Panc1 (cell line): Measurements from ENCODE around the gene LDHAL6A. TPM values are rescaled to one million over a fixed set of nuclear protein-coding genes. Genes with fewer than 3 reads are reported as not detected.

Experiments
- ATAC-seq: fragments of 200-7000 bp; cut with Tn5 transposase; 2 replicates; pipeline ENCODE4 v1.9.1; 2020; ENCODE audit warnings: mild to moderate bottlenecking, moderate library complexity
- BruUV-seq: library from RNA; stranded (reverse); fragments of 400-500 nt; replicated peaks from 2 replicates; lab custom pipeline; 2021; lab: Mats Ljungman, UMichigan
- CTCF ChIA-PET: fragments of 300-600 bp; sonication (Branson Sonifier 250); formaldehyde crosslinking; loops from one replicate; lab custom pipeline; 2022; ENCODE audit warnings: antibody characterized with exemption; lab: Charles Lee
- POLR2A ChIA-PET: fragments of 300-600 bp; sonication (Branson Sonifier 250); formaldehyde crosslinking; loops from one replicate; lab custom pipeline; 2022; ENCODE audit warnings: antibody characterized with exemption; lab: Charles Lee
- DNase-seq: peaks from one replicate; pipeline ENCODE4 v3.0.0-alpha.2; 2010; ENCODE audit warnings: low read depth, low spot score
- H3K27ac ChIP-seq: 2 replicates; pipeline ENCODE4 v1.5.1; 2011; ENCODE audit warnings: mild to moderate bottlenecking, low read length, inconsistent platforms
- H3K27me3 ChIP-seq: fragments of 200-500 bp; sonication (Bioruptor generic); 2 replicates; pipeline ENCODE4 v1.6.0; 2014; ENCODE audit warnings: low read length, inconsistent platforms; ENCODE audit not compliant: control insufficient read depth, insufficient read depth
- H3K36me3 ChIP-seq: fragments of 200-500 bp; sonication (Bioruptor generic); 2 replicates; pipeline ENCODE4 v1.5.1; 2014; ENCODE audit warnings: inconsistent platforms, mild to moderate bottlenecking, low read length, moderate library complexity; ENCODE audit not compliant: control insufficient read depth, insufficient read depth
- H3K4me1 ChIP-seq: 2 replicates; pipeline ENCODE4 v1.5.1; 2011; ENCODE audit warnings: inconsistent platforms, mild to moderate bottlenecking, low read length, moderate library complexity; ENCODE audit not compliant: control insufficient read depth, insufficient read depth
- H3K4me3 ChIP-seq, 2 experiments: 2 replicates each; pipeline ENCODE4 v1.5.1; 2011 to 2012; ENCODE audit warnings: low read depth in 2 of 2, low read length in 2 of 2, mild to moderate bottlenecking in 2 of 2, inconsistent platforms in 1 of 2, moderate library complexity in 1 of 2
- H3K9me3 ChIP-seq: fragments of 200-500 bp; sonication (Bioruptor generic); 2 replicates; pipeline ENCODE4 v1.5.1; 2014; ENCODE audit warnings: low read depth, mild to moderate bottlenecking, inconsistent platforms, low read length, moderate library complexity; ENCODE audit not compliant: control insufficient read depth, insufficient read depth
- CTCF ChIP-seq: fragments of 450-650 bp; IDR thresholded peaks from 2 replicates; pipeline ENCODE4 v1.5.1; 2017; ENCODE audit warnings: mild to moderate bottlenecking
- POLR2AphosphoS5 ChIP-seq: IDR thresholded peaks from 2 replicates; pipeline ENCODE4 v1.6.1; 2012; ENCODE audit warnings: mild to moderate bottlenecking, low read depth, low read length, moderate library complexity
- REST ChIP-seq, 2 experiments: IDR thresholded peaks; 2 replicates each; pipeline ENCODE4 v1.6.1; 2011 to 2012; ENCODE audit warnings: low read depth in 2 of 2, control low read depth in 1 of 2, low read length in 1 of 2, mild to moderate bottlenecking in 1 of 2, moderate library complexity in 1 of 2; ENCODE audit not compliant: insufficient read depth in 1 of 2
- SIN3A ChIP-seq: IDR thresholded peaks from 2 replicates; pipeline ENCODE4 v1.6.1; 2012; ENCODE audit warnings: low read depth, mild to moderate bottlenecking, low read length, moderate library complexity, borderline replicate concordance; ENCODE audit not compliant: insufficient read depth
- TCF7L2 ChIP-seq: IDR thresholded peaks from 2 replicates; pipeline ENCODE4 v1.6.1; 2011; ENCODE audit warnings: mild to moderate bottlenecking, low read depth, low read length, inconsistent platforms
- in situ Hi-C: cut with HindIII; loops from 2 replicates; pipeline ENCODE4 v1.10.0; 2016; ENCODE audit warnings: low sequenced_read_pairs, low pct_unique_long_range_greater_than_20kb
- intact Hi-C: fragments of 100-400 bp; cut with micrococcal nuclease; formaldehyde crosslinking; loops from one replicate; pipeline ENCODE4 v1.10.0; 2022; ENCODE audit not compliant: unreplicated experiment
- total RNA-seq: library from RNA; stranded (reverse); gene quantifications from one replicate; pipeline ENCODE4 v1.2.1, GENCODE V29; 2021; ENCODE audit not compliant: unreplicated experiment

LDHAL6A gene
- total RNA-seq, 1 experiment from 2014 or later: not detected

- POLR2A ChIA-PET: interaction anchor here (1.4 kb wide), 1 partner anchor 13 kb away, joined by 3 read pairs; no protein-coding TSS in a partner anchor
Observed at GRCh38 chr11:18408558-18409291, 46.9 kb upstream of the LDHAL6A start.

GRCh38 chr11:18416459-18416858 is 39.2 kb upstream of the LDHAL6A start:
- no peaks in the 10 kb centered on the region for H3K4me1 ChIP-seq
- ChIA-PET CTCF (no interaction called here), POLR2A (no interaction called here)
- in situ Hi-C loops: no loop called here
- no peak overlapping the region for H3K4me3 ChIP-seq
- intact Hi-C loops: no loop called here
- DNase-seq (no peak), ATAC-seq (no peak)
- H3K27ac ChIP-seq: no peak overlapping the region
- H3K9me3 ChIP-seq: no peaks in the 10 kb centered on the region
- H3K27me3 ChIP-seq: no peaks in the 10 kb centered on the region
- BruUV-seq: no TSS peak
- no peaks in the 10 kb centered on the region for H3K36me3 ChIP-seq
- TF ChIP-seq SIN3A (no peak), TCF7L2 (no peak), POLR2AphosphoS5 (no peak), REST (IDR thresholded peaks at IDR 0.05; ENCODE audit: insufficient read depth in 1 of 2, low read depth in 2 of 2, low read length in 1 of 2) (no peak), CTCF (no peak)

More at GRCh38 chr11:18408558-18409291, 46.9 kb upstream of the LDHAL6A start:
- H3K9me3 ChIP-seq: no peaks in the 10 kb centered on the region
- peaks cover 5% of the 10 kb centered on the region for H3K4me1 ChIP-seq
- ATAC-seq (peak; percentile 43), DNase-seq (no peak)
- TF ChIP-seq CTCF (no peak), POLR2AphosphoS5 (peak; percentile 65), TCF7L2 (no peak)
- peaks cover 20% of the 10 kb centered on the region for H3K36me3 ChIP-seq
- H3K4me3 ChIP-seq: no peak overlapping the region
- no peak overlapping the region for H3K27ac ChIP-seq
- CTCF ChIA-PET: interaction anchor here (0.5 kb wide), 1 partner anchor 64 kb away, joined by 10 read pairs; no protein-coding TSS in a partner anchor
- intact Hi-C loops (no loop called here), in situ Hi-C loops (no loop called here)
- no peaks in the 10 kb centered on the region for H3K27me3 ChIP-seq
- no TSS peak for BruUV-seq
